Esophagus muscularis mucosa (tissue), 3 donors: ENCODE data around the gene WDR48.

Source experiments
- POLR2A ChIP-seq: fragments of 450-650 bp; IDR thresholded peaks from one replicate; pipeline ENCODE4 v1.6.1; 2017; ENCODE audit warnings: antibody characterized with exemption, moderate library complexity, mild to moderate bottlenecking, low read depth
- TF ChIP-seq, protein P1 (sequence below), 3 experiments: fragments of 200-600 bp in 2 of 3; fragments of 450-650 bp in 1 of 3; sonication (generic) in 2 of 3; IDR thresholded peaks; one replicate each; pipeline ENCODE4 v1.5.1; 2017 to 2019; ENCODE audit warnings: antibody characterized with exemption in 3 of 3, mild to moderate bottlenecking in 2 of 3, moderate library complexity in 1 of 3

DNA sequence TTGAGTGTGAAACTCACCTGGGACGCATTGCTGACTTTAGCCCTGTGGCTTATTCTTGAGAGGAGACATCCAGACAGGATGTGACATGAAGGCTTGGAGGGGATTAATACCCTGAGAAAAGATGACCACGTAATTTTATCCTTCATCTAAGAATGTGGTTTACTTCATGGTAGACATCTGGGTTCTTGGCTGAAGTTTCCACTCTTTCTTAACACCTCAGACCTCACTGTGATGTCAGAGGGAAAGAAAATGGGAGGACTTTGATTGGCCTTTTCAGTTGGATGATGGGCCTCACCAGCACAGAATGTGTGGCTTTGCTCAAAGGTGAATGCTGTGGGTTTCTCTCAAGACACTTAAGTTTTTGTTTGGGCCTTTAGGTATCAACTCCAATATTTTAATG, 39.1 kb downstream of the WDR48 start:
- TF ChIP-seq, protein P1, sequence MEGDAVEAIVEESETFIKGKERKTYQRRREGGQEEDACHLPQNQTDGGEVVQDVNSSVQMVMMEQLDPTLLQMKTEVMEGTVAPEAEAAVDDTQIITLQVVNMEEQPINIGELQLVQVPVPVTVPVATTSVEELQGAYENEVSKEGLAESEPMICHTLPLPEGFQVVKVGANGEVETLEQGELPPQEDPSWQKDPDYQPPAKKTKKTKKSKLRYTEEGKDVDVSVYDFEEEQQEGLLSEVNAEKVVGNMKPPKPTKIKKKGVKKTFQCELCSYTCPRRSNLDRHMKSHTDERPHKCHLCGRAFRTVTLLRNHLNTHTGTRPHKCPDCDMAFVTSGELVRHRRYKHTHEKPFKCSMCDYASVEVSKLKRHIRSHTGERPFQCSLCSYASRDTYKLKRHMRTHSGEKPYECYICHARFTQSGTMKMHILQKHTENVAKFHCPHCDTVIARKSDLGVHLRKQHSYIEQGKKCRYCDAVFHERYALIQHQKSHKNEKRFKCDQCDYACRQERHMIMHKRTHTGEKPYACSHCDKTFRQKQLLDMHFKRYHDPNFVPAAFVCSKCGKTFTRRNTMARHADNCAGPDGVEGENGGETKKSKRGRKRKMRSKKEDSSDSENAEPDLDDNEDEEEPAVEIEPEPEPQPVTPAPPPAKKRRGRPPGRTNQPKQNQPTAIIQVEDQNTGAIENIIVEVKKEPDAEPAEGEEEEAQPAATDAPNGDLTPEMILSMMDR (IDR thresholded peaks at IDR 0.05), result no peak
- TF ChIP-seq POLR2A, result no peak
